HS-5 (cell line): ENCODE measurements around the gene SPATA20.

Source experiments
- DNase-seq: peaks from one replicate; pipeline ENCODE4 v3.0.0-alpha.2; 2012; ENCODE audit warnings: low read depth

The SPATA20 gene

DNA sequence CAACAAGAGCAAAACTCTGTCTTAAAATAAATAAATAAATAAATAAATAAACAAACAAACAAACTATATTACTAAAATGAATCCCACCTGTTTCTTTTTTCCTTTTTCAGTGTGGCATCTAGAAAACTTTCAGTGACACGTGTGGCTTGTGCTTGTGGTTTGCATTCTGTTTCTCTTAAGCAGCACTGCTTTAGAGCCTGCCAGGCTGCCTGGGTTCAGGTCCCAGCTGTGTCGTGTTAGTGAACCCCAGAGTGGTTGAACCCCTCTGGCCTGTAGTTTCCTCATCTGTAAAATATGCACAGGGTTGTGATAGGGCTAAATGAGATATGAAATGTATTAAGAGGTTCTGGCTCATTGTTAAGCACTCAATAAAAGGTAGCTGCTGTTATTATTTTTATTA is 26.5 kb upstream of the SPATA20 start:
- DNase-seq = no peak

DNA sequence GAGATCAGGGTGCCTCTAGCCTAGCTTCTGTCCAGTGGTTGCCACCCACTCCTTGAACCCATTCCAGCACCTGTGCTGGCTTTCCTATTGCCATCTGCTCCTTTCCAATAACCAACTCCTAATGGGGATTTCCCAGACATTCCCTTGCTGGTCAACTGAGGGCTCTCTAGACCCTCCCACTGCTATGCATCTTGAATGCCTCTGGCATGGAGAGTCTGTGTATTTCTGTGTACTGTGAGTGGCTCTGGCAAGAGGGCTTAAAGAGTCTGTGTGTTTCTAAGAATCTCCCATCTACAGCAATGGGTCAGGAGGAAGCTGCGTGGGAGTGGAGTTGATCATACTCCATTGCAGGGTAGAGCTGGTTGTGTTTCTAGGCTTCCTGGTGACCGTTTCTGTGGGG is 25.5 kb upstream of the SPATA20 start:
- DNase-seq = no peak

DNA sequence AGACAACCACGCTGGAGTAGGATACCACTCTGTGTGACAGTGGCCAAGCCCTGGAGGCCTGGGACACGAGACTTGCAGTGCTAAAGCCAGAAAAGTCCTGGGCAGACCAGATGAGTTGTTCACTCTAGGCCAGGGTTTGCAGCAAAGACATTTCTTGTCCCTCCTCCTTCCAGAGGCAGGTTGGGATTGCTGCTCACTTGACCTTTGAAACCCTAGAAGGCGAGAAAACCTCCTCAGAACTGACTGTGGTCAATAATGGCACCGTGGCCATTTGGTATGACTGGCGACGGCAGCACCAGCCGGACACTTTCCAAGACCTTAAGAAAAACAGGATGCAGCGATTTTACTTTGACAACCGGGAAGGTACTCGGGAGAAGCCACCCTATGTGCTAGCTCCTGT is 24.2 kb upstream of the SPATA20 start:
- DNase-seq = no peak

DNA sequence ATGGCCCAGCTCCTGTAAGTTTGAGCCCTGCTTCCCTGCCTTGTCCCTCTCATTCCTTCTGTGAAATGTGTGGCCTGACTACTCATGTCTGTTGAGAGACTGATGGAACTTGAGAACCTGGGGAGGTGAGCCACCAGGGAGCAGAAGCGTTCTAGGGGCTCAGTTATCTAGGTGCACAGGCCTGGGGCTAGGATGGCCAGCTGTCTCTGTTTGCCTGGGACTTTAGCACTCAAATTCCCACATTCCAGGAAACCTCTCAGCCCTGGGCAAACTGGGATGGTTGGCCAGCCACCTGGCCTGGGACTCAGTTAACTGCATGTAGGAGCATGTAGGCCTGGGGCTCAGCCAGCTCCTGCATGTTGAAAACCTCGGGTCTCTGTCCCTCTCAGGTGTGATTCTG is 23.8 kb upstream of the SPATA20 start:
- DNase-seq = no peak

DNA sequence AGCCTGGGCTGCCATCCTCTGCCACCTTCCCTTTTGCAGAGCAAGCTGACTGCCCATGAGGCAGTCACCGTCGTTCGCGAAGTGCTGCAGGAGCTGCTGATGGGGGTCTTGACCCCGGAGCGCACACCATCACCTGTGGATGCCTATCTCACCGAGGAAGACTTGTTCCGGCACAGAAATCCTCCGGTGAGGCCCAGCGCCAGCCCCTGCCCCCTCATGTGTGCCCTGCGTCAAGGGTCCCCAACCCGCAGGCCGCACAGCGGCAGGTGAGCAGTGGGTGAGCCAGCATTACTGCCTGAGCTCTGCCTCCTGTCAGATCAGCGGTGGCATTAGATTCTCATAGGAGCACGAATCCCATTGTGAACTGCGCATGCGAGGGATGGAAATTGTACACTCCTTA is 22.1 kb upstream of the SPATA20 start:
- no peak for DNase-seq

DNA sequence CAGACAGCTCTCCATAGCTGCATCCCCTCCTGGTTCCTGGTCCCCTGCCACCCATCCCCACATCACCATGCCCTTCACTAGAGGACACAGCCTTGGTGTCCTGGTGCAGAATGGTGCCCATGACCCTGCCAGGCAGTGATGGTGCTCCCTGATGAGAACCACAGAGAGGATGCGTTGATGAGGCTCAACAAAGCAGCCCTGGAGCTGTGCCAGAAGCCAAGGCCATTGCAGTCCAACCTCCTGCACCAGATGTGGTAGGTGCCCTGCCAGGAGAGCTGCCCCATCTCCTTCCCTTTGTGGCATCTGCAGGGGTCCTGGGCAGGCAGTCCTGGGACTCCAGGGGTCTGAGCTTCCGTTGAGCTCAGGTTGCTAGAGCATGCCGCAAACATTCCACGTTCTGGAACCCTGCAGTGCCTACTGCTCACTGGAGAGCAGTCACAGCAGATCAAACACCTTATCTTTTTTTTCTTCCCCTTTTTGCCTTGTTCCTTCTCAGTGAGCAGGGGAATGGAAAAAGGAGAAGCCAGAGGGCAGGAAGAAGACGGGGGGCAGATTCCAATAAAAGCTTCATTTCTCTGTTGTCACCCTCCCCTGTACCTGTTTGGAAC is 19.7 kb upstream of the SPATA20 start:
- DNase-seq = no peak

DNA sequence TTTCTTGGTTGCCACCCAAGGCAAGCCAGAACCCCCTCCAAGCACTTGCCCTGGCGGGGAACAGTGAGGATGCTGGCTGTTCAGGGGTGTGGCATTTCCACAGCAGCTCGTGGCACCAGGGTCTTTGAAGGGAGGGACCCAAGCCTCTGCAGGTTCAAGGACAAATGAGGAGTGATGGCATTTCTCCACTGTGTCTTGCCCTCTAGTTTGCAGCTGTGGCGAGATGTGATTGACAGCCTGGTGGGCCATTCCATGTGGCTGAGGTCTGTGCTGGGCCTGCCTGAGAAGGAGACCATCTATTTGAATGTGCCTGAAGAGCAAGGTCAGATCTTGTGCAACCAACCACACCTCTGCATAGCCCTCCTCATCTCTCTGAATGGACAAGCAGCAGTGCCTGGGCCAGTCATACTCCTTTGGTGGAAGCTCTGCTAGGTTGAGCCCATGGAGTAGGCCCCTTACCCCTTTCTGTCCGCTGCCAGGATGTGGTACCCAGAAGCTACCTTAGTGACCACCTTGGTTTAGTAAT is 19.0 kb upstream of the SPATA20 start:
- no peak for DNase-seq

DNA sequence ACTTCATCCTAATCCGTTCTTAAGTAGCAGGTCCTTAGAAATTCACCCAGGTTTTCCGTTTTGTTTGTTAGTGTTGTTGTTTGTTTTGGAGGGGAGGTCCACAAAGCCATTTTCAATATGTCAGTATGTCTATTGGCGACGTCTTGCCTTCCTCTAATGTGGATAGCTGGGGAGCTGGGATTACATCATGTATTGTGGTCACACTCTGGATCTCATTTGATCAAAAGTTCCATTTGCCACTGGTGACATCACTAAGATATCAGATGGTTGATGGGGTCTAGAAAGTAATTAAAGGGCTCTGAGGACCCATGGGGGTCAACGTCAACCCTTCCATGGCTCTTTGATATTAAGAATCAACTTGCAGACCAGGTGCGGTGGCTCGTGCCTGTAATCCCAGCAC is 17.1 kb upstream of the SPATA20 start:
- no peak for DNase-seq

DNA sequence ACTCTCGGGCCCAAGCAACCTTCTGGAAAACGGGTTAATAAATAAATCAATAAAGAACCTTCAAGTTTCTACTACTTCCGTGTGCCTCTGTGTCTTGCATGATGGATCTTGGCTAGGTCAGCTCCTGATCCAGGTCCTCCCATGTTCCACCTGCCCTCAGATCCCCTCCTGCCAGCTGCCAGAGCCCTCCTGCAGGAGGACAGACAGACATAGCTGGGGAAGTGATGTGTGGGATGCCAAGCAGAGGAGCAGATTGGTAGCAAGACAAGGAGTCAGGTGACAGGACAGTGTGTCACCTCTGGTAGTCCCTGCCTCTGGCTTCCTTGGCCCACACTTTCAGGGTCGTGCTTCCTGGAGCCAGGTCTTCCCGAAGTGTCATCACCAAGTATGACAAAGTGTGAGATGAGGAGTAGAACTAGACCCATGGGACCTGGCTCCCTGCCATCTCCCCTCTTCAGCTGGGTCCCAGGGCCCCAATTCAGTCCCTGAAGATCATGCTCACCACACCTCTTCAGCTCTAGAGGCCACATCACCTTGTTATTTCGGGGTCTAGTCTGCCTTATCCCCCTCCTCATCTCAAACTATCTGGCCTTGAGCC is 15.4 kb upstream of the SPATA20 start:
- no peak for DNase-seq

DNA sequence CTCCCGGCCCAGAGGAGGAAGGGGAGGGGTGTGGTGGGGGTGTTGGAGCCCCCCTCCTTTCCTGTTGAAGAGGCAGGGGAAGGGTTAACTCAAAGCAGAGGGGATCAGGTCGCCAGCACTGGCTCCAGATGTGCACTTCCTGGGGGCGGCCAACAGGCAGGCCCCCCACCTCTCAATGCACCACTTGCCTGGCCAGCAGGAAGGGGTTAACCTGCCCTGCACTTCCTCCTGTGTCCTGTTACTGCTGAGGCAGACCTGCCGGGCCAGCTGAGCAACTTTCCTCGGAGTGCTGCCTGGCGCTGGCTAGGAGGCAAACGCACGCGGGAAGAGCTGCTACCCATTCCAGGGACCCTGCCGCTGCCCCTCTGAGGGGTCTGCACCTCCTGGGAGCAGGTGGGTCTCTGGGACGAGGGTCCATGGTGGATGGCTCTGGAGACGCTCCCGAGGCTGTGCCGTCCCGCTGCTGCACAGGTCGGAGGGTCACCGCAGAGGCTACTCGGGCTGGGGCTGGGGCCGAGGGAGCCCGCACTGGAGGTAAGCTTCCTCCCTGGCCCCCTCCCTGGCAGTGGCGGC is 14.4 kb upstream of the SPATA20 start, which contains the start of gene EPN3:
Gene EPN3, plus strand, starts transcription at position 284 of the 573 bp plus-strand sequence. CDS start 3,822 bp downstream, outside the sequence.
- no peak for DNase-seq

DNA sequence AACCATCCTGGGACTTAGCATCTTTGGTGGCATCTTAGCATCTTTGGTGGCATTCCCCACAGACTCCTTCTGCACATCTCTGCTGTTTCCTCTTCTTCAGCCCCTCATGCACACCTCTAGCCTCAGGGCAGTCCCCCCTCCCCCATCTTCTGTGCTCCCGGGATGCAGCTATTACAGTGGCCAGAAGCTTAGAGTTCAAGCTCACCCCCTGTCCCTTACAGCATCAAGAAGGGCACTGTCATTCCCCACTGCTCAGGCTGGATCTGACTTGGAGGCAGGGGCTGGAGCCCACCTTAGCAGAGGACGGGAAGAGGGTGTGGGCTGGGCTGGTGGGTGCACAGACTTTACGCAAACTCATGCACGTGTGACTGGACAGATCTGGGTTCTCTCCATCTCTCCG is 13.8 kb upstream of the SPATA20 start:
- DNase-seq = no peak

DNA sequence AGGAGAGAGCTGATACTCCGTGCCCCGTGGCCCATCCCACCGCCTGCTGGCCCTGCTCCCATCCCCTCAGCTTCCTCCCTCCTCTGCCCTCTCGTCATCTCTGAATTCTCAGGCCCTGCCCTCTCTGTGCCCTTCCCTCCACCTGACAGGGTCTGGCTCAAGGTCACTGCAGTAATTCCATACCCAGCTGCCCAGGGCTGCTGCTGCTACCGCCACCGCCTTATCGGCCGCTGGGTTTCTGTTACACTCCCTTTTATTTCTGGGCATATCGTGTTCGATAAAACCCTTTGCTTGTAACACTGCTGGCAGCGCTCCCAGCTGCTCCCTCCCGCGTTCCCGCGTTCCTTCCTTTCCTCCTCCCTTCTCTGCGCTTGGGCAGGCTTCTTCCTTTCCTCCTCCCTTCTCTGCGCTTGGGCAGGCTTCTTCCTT is 13.2 kb upstream of the SPATA20 start:
- no peak for DNase-seq

DNA sequence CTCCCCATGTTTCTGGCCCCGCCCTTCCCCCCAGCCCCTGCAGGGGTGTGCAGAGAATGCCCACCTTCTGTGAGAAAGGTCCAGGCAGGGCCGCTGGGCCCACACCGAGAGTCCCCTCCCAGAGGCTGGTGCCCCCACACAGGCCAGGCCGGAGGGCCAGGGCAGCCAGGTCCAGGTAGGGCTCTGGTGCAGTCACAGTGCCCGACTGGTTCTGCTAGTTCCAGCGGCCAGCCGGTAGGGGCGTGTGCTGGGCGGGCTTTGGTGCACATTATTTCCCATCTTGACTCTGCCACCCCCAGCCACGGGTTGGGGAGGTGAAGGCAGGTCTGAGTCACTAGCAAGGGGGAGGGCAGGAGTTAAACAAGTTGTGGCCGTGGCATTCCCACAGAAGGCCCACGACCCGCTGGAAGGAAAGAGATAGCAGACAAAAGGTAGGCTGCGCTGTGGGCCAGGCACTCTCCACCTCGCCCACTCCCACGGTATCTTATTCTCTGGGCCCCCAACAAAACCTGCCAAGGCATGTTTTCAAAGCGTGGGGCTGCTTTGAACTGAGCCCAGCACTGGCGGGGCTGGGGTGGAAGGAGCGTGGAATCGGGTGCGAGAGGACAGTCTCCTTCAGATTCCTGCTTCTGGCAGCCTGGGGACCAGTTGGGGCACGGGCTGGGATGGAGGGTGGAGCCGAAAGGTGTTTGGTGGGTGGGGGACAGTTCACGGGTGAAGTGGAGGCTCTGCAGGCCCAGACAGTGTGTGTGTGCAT is 12.6 kb upstream of the SPATA20 start:
- DNase-seq = no peak

DNA sequence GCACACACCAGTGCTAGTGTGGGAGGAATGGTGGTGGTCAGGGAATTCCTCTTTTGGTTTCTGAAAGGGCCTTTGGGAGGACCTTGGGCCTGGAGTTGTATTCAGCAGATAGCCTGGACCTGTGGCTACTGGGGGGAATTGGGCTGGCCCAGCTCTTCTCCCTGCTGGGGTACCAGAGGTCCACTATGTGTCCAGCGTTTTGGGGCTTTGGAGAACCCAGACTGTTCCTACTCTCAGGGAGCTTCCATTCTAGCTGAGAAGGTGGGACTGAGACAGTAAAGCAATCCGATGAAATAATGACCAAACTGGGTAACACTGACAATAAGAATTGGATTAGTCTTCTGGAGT is 12.0 kb upstream of the SPATA20 start:
- no peak for DNase-seq

DNA sequence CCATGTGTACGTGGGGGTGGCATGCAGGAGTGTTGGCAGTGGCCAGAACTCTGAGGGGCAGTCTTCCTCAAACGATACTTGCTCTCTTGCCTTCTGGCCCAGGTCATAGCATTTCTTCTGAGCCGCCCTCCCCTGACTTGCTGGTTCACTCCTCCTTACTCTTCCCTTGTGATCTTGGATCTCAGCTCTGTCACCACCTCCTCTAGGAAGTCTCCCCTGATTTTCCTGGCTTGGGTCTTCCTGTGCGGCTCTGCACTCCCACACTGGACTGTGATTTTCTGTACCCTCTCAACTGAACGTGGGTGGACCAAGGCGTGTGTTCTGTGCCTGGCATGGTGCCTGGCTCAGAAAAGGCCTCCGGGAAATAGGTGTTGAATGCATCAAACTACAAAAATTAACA is 11.6 kb upstream of the SPATA20 start:
- DNase-seq = no peak

DNA sequence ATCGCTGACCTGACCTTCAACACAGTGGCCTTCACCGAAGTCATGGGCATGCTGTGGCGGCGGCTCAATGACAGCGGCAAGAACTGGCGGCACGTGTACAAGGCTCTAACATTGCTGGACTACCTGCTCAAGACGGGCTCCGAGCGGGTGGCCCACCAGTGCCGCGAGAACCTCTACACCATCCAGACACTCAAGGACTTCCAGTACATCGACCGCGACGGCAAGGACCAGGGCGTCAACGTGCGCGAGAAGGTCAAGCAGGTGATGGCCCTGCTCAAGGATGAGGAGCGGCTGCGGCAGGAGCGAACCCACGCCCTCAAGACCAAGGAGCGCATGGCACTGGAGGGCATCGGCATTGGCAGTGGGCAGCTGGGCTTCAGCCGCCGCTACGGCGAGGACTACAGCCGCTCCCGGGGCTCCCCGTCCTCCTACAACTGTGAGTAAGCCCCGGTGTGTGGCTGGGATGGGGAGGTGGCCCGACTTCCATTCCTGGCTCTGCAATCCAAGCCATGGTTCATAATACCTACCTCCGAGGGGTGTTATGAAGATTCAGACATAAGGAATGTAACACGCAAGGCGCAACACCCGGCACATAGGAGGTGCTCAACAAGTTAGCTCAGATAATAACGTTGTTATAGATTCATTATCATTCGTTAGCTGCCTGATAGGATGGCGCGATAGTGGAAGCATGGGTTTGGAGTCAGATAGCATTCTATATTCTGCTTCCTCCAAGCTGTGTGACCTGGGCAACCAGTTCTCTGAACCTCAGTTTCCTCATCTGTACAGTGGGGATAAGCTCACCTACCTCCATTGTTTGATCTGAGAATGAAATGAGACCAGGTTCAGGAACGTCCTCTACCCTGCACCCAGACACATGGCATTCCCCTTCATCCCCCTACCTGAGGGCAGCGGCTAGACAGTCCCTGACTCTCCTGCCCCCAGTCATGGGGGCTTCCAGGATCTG is 10.0 kb upstream of the SPATA20 start:
- no peak for DNase-seq

DNA sequence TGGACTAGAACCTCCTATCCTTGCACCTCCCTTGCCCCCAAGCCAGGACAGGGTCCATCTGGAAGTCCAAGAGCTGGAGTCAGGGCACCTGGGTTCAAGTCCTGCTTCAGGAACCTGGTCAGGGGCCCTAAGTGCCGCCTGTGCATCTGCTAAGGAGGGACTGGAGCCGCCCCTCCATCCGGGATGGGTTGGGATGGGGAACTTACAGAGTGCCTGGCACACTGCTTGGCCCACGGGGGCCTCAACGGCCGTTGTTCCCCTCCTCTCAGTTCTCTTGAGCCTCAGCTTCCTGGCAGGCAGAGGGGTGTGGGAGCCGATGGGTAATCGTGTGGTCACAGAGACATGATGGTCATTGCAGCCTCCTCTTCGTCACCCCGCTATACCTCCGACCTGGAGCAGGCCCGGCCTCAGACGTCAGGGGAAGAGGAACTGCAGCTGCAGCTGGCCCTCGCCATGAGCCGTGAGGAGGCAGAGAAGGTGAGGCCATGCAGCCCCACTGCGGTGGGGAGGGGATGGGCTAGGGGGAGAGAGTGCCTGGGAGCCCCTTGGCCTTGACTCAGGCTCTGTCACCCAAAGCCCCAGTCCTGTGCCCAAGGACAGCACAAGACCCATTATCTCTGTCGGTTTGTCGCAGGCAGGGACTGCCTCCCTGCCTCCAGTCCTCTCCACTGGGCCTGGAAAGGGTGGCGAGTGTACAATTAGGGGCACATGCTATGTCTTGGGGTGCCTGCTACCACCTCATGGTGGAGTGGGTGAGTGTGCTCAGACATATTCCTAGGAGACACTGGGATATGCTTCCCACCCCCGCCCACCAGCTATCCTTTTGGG is 9.0 kb upstream of the SPATA20 start:
- no peak for DNase-seq

DNA sequence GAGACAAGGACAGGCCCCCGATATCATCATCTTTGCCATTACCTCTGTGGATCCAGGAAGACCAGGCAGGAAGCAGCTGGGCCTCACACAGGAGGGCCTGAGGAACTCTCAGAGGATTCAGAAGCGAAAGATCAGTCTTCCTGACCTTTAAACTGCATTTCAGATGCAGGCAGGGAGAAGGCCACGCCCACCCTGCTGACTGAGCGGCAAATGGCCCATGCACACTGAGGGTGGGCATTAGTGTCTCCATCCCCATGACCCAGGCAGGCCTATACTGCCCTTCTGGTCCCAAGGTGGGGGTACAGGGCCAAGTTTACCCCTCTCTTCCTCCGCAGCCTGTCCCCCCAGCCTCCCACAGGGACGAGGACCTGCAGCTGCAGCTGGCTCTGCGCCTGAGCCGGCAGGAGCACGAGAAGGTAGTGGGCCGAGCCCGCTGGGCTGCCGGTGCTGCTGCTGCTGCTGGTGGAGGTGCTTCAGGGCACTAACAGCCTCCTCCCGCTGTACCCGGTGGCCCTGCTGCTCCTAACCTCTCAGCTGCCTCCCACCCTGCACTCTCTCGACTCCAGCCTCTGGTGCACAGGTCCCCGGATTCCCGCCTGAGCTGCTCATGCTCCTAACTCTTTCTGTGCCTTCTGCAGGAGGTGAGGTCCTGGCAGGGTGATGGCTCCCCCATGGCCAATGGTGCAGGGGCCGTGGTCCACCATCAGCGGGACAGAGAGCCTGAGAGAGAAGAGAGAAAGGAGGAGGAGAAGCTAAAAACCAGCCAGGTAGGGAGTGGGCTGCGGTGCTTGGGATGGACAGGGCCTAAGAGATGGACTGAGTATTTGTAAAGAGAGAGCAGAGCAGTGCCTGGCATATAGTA is 8.2 kb upstream of the SPATA20 start:
- DNase-seq = no peak

DNA sequence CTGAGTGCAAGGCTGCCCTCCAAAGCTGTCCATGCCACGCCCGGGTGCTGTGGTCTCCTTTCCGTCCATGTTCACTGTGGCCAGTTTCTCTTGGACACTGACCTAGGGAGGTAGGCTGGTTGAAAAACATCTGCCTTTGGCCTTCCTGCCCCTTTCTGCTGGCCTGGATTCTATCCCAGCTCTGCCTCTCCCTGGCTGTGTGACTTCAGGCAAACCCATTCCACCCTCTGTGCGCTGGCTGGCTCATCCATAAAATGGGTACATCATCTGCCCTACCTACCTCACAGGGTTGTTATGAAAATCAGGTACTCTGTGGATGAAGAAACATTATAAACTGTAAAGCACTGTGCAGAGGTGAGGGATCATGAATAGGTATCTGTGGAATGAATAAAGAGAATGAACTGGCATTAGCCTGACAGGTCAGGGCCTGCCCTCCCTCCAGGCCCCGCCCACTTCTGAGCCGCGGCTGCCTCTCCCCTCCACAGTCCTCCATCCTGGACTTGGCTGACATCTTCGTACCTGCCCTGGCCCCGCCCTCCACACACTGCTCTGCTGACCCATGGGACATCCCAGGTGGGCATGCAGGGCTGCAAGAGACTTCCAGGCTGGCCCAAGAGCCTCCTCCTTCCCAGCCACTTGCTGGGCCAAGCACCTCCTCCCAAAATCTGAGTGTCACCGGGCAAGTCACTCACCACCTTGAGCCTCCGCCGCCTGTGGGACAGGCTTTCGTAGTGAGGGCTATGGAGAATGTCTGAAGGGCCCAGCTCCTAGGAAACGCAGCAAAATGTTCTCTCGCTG is 7.0 kb upstream of the SPATA20 start:
- no peak for DNase-seq
